H9 (cell line): ENCODE data around the gene TAS2R13. TPM values are rescaled to one million over a fixed set of nuclear protein-coding genes. Genes with fewer than 3 reads are reported as not detected.

ENCODE experiments used
- DNase-seq: peaks from one replicate; pipeline ENCODE4 v3.0.0-alpha.2; 2017
- H2AFZ ChIP-seq: one replicate; pipeline ENCODE4 v1.6.1; 2013; ENCODE audit warnings: mild to moderate bottlenecking, low read length, control low read depth, moderate library complexity
- H2AK5ac ChIP-seq: 2 replicates; pipeline ENCODE4 v1.6.1; 2013; ENCODE audit warnings: low read length, control low read depth, mixed read lengths; ENCODE audit not compliant: insufficient read length
- H2BK120ac ChIP-seq: one replicate; pipeline ENCODE4 v1.6.1; 2013; ENCODE audit warnings: low read depth, mild to moderate bottlenecking, low read length, control low read depth, inconsistent platforms; ENCODE audit not compliant: poor library complexity, severe bottlenecking
- H2BK12ac ChIP-seq: 2 replicates; pipeline ENCODE4 v1.6.1; 2013; ENCODE audit warnings: low read length, control low read depth, mixed read lengths, low read depth; ENCODE audit not compliant: insufficient read length
- H2BK15ac ChIP-seq: 2 replicates; pipeline ENCODE4 v1.6.1; 2013; ENCODE audit warnings: low read depth, low read length, control low read depth
- H2BK20ac ChIP-seq: one replicate; pipeline ENCODE4 v1.6.1; 2013; ENCODE audit warnings: low read depth, mild to moderate bottlenecking, low read length, control low read depth, inconsistent platforms; ENCODE audit not compliant: poor library complexity, severe bottlenecking
- H2BK5ac ChIP-seq: 2 replicates; pipeline ENCODE4 v1.6.1; 2013; ENCODE audit warnings: low read length, control low read depth, mixed read lengths; ENCODE audit not compliant: insufficient read length
- H3K14ac ChIP-seq: 2 replicates; pipeline ENCODE4 v1.6.1; 2013; ENCODE audit warnings: low read length, control low read depth; ENCODE audit not compliant: insufficient read depth
- H3K18ac ChIP-seq: 2 replicates; pipeline ENCODE4 v1.6.1; 2013; ENCODE audit warnings: low read depth, mild to moderate bottlenecking, mixed read lengths, low read length, control low read depth; ENCODE audit not compliant: insufficient read length
- H3K23ac ChIP-seq: 2 replicates; pipeline ENCODE4 v1.6.1; 2013; ENCODE audit warnings: low read length, control low read depth, mixed read lengths, low read depth; ENCODE audit not compliant: insufficient read length
- H3K23me2 ChIP-seq: 2 replicates; pipeline ENCODE4 v1.6.1; 2013; ENCODE audit warnings: low read depth, mild to moderate bottlenecking, mixed read lengths, low read length, control low read depth; ENCODE audit not compliant: insufficient read length, poor library complexity, severe bottlenecking
- H3K27ac ChIP-seq: 2 replicates; pipeline ENCODE4 v1.5.1; 2013; ENCODE audit warnings: low read length, control low read depth, mixed read lengths, low read depth; ENCODE audit not compliant: insufficient read length
- H3K27me3 ChIP-seq: 2 replicates; pipeline ENCODE4 v1.6.1; 2013; ENCODE audit warnings: low read length, control low read depth, inconsistent platforms; ENCODE audit not compliant: insufficient read depth
- H3K4ac ChIP-seq: 2 replicates; pipeline ENCODE4 v1.6.1; 2013; ENCODE audit warnings: low read depth, mild to moderate bottlenecking, control low read depth, inconsistent platforms, low read length, moderate library complexity
- H3K4me1 ChIP-seq: 2 replicates; pipeline ENCODE4 v1.6.1; 2013; ENCODE audit warnings: low read length, control low read depth, inconsistent platforms; ENCODE audit not compliant: insufficient read depth
- H3K4me2 ChIP-seq: 2 replicates; pipeline ENCODE4 v1.6.1; 2013; ENCODE audit warnings: low read length, control low read depth, mixed read lengths; ENCODE audit not compliant: insufficient read length, insufficient read depth
- H3K56ac ChIP-seq: 2 replicates; pipeline ENCODE4 v1.6.1; 2013; ENCODE audit warnings: low read depth, mild to moderate bottlenecking, mixed read lengths, low read length, control low read depth; ENCODE audit not compliant: insufficient read length
- H3K79me1 ChIP-seq: 2 replicates; pipeline ENCODE4 v1.6.1; 2013; ENCODE audit warnings: low read depth, mild to moderate bottlenecking, moderate library complexity, low read length, control low read depth, inconsistent platforms; ENCODE audit not compliant: insufficient read depth, poor library complexity, severe bottlenecking
- H3K79me2 ChIP-seq: 2 replicates; pipeline ENCODE4 v1.6.1; 2013; ENCODE audit warnings: low read length, control low read depth, inconsistent platforms; ENCODE audit not compliant: insufficient read depth
- H3K9ac ChIP-seq: 2 replicates; pipeline ENCODE4 v1.6.1; 2013; ENCODE audit warnings: low read length, control low read depth, mixed read lengths; ENCODE audit not compliant: insufficient read length; ENCODE audit errors: extremely low read depth
- H3K9me3 ChIP-seq: one replicate; pipeline ENCODE4 v1.6.1; 2013; ENCODE audit warnings: low read depth, low read length, inconsistent platforms; ENCODE audit not compliant: control insufficient read depth
- H3T11ph ChIP-seq: one replicate; pipeline ENCODE4 v1.6.1; 2013; ENCODE audit warnings: mild to moderate bottlenecking, low read length, control low read depth, inconsistent platforms
- H4K20me1 ChIP-seq: one replicate; pipeline ENCODE4 v1.6.1; 2013; ENCODE audit not compliant: control insufficient read depth, insufficient read length, insufficient read depth
- H4K5ac ChIP-seq: 2 replicates; pipeline ENCODE4 v1.6.1; 2013; ENCODE audit warnings: low read depth, mild to moderate bottlenecking, mixed read lengths, low read length, control low read depth; ENCODE audit not compliant: insufficient read length
- H4K8ac ChIP-seq: replicated peaks from 2 replicates; pipeline ENCODE4 v1.6.1; 2013; ENCODE audit warnings: low read length, control low read depth, mixed read lengths, low read depth; ENCODE audit not compliant: insufficient read length
- H4K91ac ChIP-seq: 2 replicates; pipeline ENCODE4 v1.6.1; 2013; ENCODE audit warnings: low read depth, mild to moderate bottlenecking, moderate library complexity, mixed read lengths, low read length, control low read depth; ENCODE audit not compliant: insufficient read length
- H3K27ac Mint-ChIP-seq, 3 experiments: 2 replicates in 2 of 3; 3 replicates in 1 of 3; pipeline ENCODE4 v1.8.0; 2020 to 2021; ENCODE audit warnings: mixed read lengths in 3 of 3, mild to moderate bottlenecking in 1 of 3, moderate library complexity in 1 of 3
- H3K27me3 Mint-ChIP-seq: 2 replicates; pipeline ENCODE4 v1.8.0; 2021; ENCODE audit warnings: low read depth, mild to moderate bottlenecking, moderate library complexity, mixed read lengths
- H3K36me3 Mint-ChIP-seq, 3 experiments: 2 replicates in 2 of 3; 3 replicates in 1 of 3; pipeline ENCODE4 v1.8.0; 2020 to 2021; ENCODE audit warnings: low read depth in 3 of 3, mixed read lengths in 3 of 3; ENCODE audit not compliant: insufficient read depth in 1 of 3
- H3K4me1 Mint-ChIP-seq, 2 experiments: 2 replicates each; pipeline ENCODE4 v1.8.0; 2020; ENCODE audit warnings: mixed read lengths in 2 of 2
- H3K4me3 Mint-ChIP-seq, 2 experiments: 2 replicates in 1 of 2; 3 replicates in 1 of 2; pipeline ENCODE4 v1.8.0; 2020 to 2021; ENCODE audit warnings: mild to moderate bottlenecking in 2 of 2, mixed read lengths in 2 of 2, moderate library complexity in 1 of 2
- H3K9me3 Mint-ChIP-seq, 2 experiments: 2 replicates in 1 of 2; 3 replicates in 1 of 2; pipeline ENCODE4 v1.8.0; 2020; ENCODE audit warnings: mild to moderate bottlenecking in 2 of 2, mixed read lengths in 2 of 2, moderate library complexity in 1 of 2
- WGBS: extraction: QIAGEN DNeasy Blood & Tissue Kit; methylation state at CpG from one replicate; pipeline ENCODE4 v1.1.7; 2013; ENCODE audit warnings: missing lambda C conversion rate, low lambda C conversion rate, mixed read lengths; ENCODE audit not compliant: insufficient read length; ENCODE audit errors: extremely low coverage; 5-methylcytosine and 5-hydroxymethylcytosine counted together
- total RNA-seq: library from RNA; stranded (reverse); gene quantifications from 2 replicates; pipeline ENCODE4 v1.2.1, GENCODE V29; 2021
- TF ChIP-seq, protein P1 (sequence below): fragments of 200-600 bp; sonication (generic); conservative IDR thresholded peaks from 3 replicates; pipeline ENCODE4 v1.8.0; 2021; ENCODE audit warnings: antibody characterized with exemption, mild to moderate bottlenecking

TAS2R13 gene
- total RNA-seq, 1 experiment from 2014 or later: 0.50 TPM

DNA sequence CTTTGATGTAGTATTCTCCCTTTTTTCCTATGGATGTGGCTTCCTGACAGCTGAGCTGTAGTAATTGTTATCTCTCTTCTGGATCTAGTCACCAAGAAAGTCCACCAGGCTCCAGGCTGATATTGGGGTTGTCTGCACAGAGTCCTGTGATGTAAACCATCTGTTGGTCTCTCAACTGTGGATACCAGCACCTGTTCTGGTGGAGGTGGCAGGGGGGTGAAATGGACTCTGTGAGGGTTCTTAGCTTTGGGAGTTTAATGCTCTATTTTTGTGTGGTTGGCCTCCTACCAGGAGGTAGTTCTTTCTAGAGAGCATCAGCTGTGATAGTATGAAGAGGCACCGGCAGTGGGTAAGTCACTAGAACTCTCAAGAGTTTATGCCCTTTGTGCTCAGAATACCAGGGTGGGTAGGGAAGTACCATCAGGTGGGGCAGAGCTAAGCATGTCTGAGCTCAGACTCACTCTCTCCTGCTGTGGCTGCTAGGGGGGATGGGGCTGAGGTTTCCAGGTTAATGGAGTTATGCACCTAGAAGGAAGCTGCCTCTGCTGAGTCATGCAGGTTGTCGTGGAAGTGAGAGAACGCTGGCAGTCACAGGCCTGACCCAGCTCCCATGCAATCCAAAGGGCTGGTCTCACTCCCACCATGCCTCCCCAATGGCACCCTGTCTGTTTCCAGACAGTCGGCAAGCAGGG lies 32.7 kb upstream of the TAS2R13 start:
- H2BK20ac ChIP-seq: no peak overlapping the region
- H3K4me1 ChIP-seq: peaks cover 2% of the 10 kb centered on the region; the same call in 1 of the 2 replicates
- peaks cover 38% of the 10 kb centered on the region in 2 experiments for H3K9me3 Mint-ChIP-seq
- peak overlapping the region in 1 of 3 experiments; percentile 97; a peak in 2 of 7 replicates for H3K27ac Mint-ChIP-seq
- DNase-seq: peak; percentile 75
- H3K27me3 Mint-ChIP-seq: no peaks in the 10 kb centered on the region
- H3K36me3 Mint-ChIP-seq: peaks cover 32 to 47% (median 41%) of the 10 kb centered on the region in 3 experiments
- H3K56ac ChIP-seq: no peak overlapping the region
- no peak overlapping the region for H3T11ph ChIP-seq
- H3K4me1 Mint-ChIP-seq: peaks cover 15 to 17% of the 10 kb centered on the region in 2 experiments
- H3K18ac ChIP-seq: no peak overlapping the region
- no peaks in the 10 kb centered on the region for H4K20me1 ChIP-seq
- no peaks in the 10 kb centered on the region for H3K23me2 ChIP-seq
- H2BK120ac ChIP-seq: no peak overlapping the region
- no peak overlapping the region for H4K91ac ChIP-seq
- H3K9ac ChIP-seq: no peak overlapping the region
- no peak overlapping the region for H4K8ac ChIP-seq
- H2BK12ac ChIP-seq: no peak overlapping the region
- H2BK15ac ChIP-seq: no peak overlapping the region
- H3K27me3 ChIP-seq: no peaks in the 10 kb centered on the region
- WGBS: no CpG with 5 or more reads among the region's 4 CpGs
- no peak overlapping the region for H4K5ac ChIP-seq
- H2BK5ac ChIP-seq: no peak overlapping the region
- H3K4ac ChIP-seq: no peak overlapping the region
- no peak overlapping the region for H2AFZ ChIP-seq
- no peaks in the 10 kb centered on the region for H3K9me3 ChIP-seq
- H3K4me2 ChIP-seq: no peak overlapping the region
- H3K4me3 Mint-ChIP-seq: no peak overlapping the region
- H3K79me1 ChIP-seq: no peaks in the 10 kb centered on the region
- no peak overlapping the region for H3K23ac ChIP-seq
- no peak overlapping the region for H2AK5ac ChIP-seq
- no peak overlapping the region for H3K14ac ChIP-seq
- TF ChIP-seq, protein P1, sequence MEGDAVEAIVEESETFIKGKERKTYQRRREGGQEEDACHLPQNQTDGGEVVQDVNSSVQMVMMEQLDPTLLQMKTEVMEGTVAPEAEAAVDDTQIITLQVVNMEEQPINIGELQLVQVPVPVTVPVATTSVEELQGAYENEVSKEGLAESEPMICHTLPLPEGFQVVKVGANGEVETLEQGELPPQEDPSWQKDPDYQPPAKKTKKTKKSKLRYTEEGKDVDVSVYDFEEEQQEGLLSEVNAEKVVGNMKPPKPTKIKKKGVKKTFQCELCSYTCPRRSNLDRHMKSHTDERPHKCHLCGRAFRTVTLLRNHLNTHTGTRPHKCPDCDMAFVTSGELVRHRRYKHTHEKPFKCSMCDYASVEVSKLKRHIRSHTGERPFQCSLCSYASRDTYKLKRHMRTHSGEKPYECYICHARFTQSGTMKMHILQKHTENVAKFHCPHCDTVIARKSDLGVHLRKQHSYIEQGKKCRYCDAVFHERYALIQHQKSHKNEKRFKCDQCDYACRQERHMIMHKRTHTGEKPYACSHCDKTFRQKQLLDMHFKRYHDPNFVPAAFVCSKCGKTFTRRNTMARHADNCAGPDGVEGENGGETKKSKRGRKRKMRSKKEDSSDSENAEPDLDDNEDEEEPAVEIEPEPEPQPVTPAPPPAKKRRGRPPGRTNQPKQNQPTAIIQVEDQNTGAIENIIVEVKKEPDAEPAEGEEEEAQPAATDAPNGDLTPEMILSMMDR: no peak
- no peaks in the 10 kb centered on the region for H3K79me2 ChIP-seq
- H3K27ac ChIP-seq: no peak overlapping the region
